Liver (tissue), 9 donors: ENCODE results near the gene BACH2. TPM values are rescaled to one million over a fixed set of nuclear protein-coding genes. Genes with fewer than 3 reads are reported as not detected.

Experiments used
- DNase-seq: peaks from one replicate; pipeline ENCODE4 v3.0.0-alpha.2; 2017; ENCODE audit warnings: low spot score
- H3K27ac ChIP-seq, 2 donors: one replicate each; pipeline ENCODE4 v1.7.0; 2013; ENCODE audit warnings: inconsistent platforms in 2 of 2, low read length in 2 of 2, control low read depth in 1 of 2, low read depth in 1 of 2, mild to moderate bottlenecking in 1 of 2
- H3K27me3 ChIP-seq, 4 donors: one replicate each; pipeline versions ENCODE4 v1.6.1 to v1.7.0; 2013; ENCODE audit warnings: low read length in 3 of 4, inconsistent platforms in 1 of 4, mild to moderate bottlenecking in 1 of 4, moderate library complexity in 1 of 4; ENCODE audit not compliant: control insufficient read depth in 4 of 4, insufficient read depth in 4 of 4
- H3K36me3 ChIP-seq, 4 donors: one replicate each; pipeline versions ENCODE4 v1.6.1 to v1.7.0; 2013; ENCODE audit warnings: low read length in 3 of 4, mild to moderate bottlenecking in 3 of 4, low read depth in 1 of 4, moderate library complexity in 1 of 4; ENCODE audit not compliant: control insufficient read depth in 4 of 4, insufficient read depth in 3 of 4
- H3K4me1 ChIP-seq, 4 donors: one replicate each; pipeline versions ENCODE4 v1.6.1 to v1.7.0; 2013; ENCODE audit warnings: low read length in 3 of 4, mild to moderate bottlenecking in 3 of 4, moderate library complexity in 1 of 4; ENCODE audit not compliant: control insufficient read depth in 4 of 4, insufficient read depth in 4 of 4
- H3K4me3 ChIP-seq, 3 donors: one replicate each; pipeline versions ENCODE4 v1.6.1 to v1.7.0; 2013; ENCODE audit warnings: low read length in 3 of 3, control low read depth in 1 of 3, low read depth in 1 of 3, mild to moderate bottlenecking in 1 of 3
- H3K9ac ChIP-seq, 2 donors: one replicate each; pipeline ENCODE4 v1.7.0; 2013; ENCODE audit warnings: low read length in 2 of 2, mild to moderate bottlenecking in 2 of 2, moderate library complexity in 2 of 2, control low read depth in 1 of 2, low read depth in 1 of 2
- H3K9me3 ChIP-seq, 4 donors: one replicate each; pipeline versions ENCODE4 v1.6.1 to v1.7.0; 2013; ENCODE audit warnings: low read length in 3 of 4; ENCODE audit not compliant: control insufficient read depth in 4 of 4
- ATF3 ChIP-seq: IDR thresholded peaks from 2 replicates; pipeline ENCODE4 v1.6.1; 2016; ENCODE audit warnings: antibody characterized with exemption
- CTCF ChIP-seq: fragments of 150-350 bp; IDR thresholded peaks from 2 replicates; pipeline ENCODE4 v1.5.1; 2017; ENCODE audit warnings: improper control_type of control experiment, low read depth, low read length; ENCODE audit not compliant: missing input control
- FOXA1 ChIP-seq: IDR thresholded peaks from 2 replicates; pipeline ENCODE4 v1.6.1; 2016; ENCODE audit warnings: antibody characterized with exemption
- FOXA2 ChIP-seq: IDR thresholded peaks from 2 replicates; pipeline ENCODE4 v1.6.1; 2016; ENCODE audit warnings: antibody characterized with exemption
- HNF4A ChIP-seq, 2 donors: conservative IDR thresholded peaks; 2 replicates each; pipeline ENCODE4 v1.6.1; 2016; ENCODE audit warnings: antibody characterized with exemption in 2 of 2, mild to moderate bottlenecking in 2 of 2
- JUND ChIP-seq, 2 donors: IDR thresholded peaks; 2 replicates each; pipeline ENCODE4 v1.6.1; 2016; ENCODE audit warnings: antibody characterized with exemption in 2 of 2
- MAX ChIP-seq: IDR thresholded peaks from 2 replicates; pipeline ENCODE4 v1.6.1; 2016; ENCODE audit warnings: antibody characterized with exemption
- NR2F2 ChIP-seq: IDR thresholded peaks from 2 replicates; pipeline ENCODE4 v1.6.1; 2016; ENCODE audit warnings: antibody characterized with exemption
- RAD21 ChIP-seq, 2 donors: IDR thresholded peaks; 2 replicates each; pipeline ENCODE4 v1.6.1; 2016; ENCODE audit warnings: antibody characterized with exemption in 2 of 2, mild to moderate bottlenecking in 2 of 2
- REST ChIP-seq: IDR thresholded peaks from 2 replicates; pipeline ENCODE4 v1.6.1; 2016; ENCODE audit warnings: antibody characterized with exemption, mild to moderate bottlenecking
- RXRA ChIP-seq, 2 donors: IDR thresholded peaks; 2 replicates each; pipeline ENCODE4 v1.6.1; 2017 to 2018; ENCODE audit warnings: antibody characterized with exemption in 2 of 2, mild to moderate bottlenecking in 1 of 2
- SP1 ChIP-seq: IDR thresholded peaks from 2 replicates; pipeline ENCODE4 v1.6.1; 2018; ENCODE audit warnings: antibody characterized with exemption, mild to moderate bottlenecking
- TAF1 ChIP-seq: conservative IDR thresholded peaks from 2 replicates; pipeline ENCODE4 v1.6.1; 2016; ENCODE audit warnings: antibody characterized with exemption, mild to moderate bottlenecking
- YY1 ChIP-seq: IDR thresholded peaks from 2 replicates; pipeline ENCODE4 v1.6.1; 2016; ENCODE audit warnings: antibody characterized with exemption, mild to moderate bottlenecking
- WGBS: extraction: QIAGEN DNeasy Blood & Tissue Kit; methylation state at CpG from one replicate; pipeline ENCODE4 v1.1.7; 2013; 5-methylcytosine and 5-hydroxymethylcytosine counted together
- polyA plus RNA-seq, 2 donors: library from polyadenylated mRNA; stranded (reverse) in 1 of 2; unstranded in 1 of 2; fragments of 200-250 nt in 1 of 2; fragments of >200 nt in 1 of 2; fragmentation: Nextera tagmentation in 1 of 2; extraction: Ambion mirVana in 1 of 2; gene quantifications; one replicate each; pipeline versions ENCODE4 v1.2.1 to v1.2.3, GENCODE V29; 2013 to 2015
- total RNA-seq, 2 donors: library from RNA; depleted of rRNA; stranded (reverse); fragments of >200 nt; gene quantifications; one replicate each; pipeline ENCODE4 v1.2.3, GENCODE V29; 2014
- donor health status: healthy.
- donor health status: healthy.
- donor health status: healthy.
- donor health status: healthy.
- donor health status: healthy.

Gene BACH2
- total and polyA plus RNA-seq, 4 donors: 1.9 to 3.7 (median 1.9) TPM

- TF ChIP-seq RAD21 (IDR thresholded peaks at IDR 0.05): no peak
- TF ChIP-seq RXRA (IDR thresholded peaks at IDR 0.05): no peak
- TF ChIP-seq REST: no peak
- no peak for TF ChIP-seq FOXA2
- TF ChIP-seq SP1: no peak
- TF ChIP-seq CTCF: no peak
- TF ChIP-seq JUND (IDR thresholded peaks at IDR 0.05): no peak
- no peak for TF ChIP-seq TAF1
- no peak for TF ChIP-seq YY1
- no peak for TF ChIP-seq ATF3
- Histone ChIP-seq H3K4me3 (no peak overlapping the region), H3K27me3 (no peaks in the 10 kb centered on the region), H3K4me1 (peaks cover 0 to 3% (median 0%) of the 10 kb centered on the region in 4 donors), H3K9me3 (no peaks in the 10 kb centered on the region), H3K36me3 (no peaks in the 10 kb centered on the region), H3K9ac (no peak overlapping the region), H3K27ac (no peak overlapping the region)
- WGBS: 82% methylated on average over 8 of the region's 8 CpGs
- DNase-seq: no peak
These were observed 318.6 kb downstream of the BACH2 start for GRCh38 chr6:89977808-89978748.

GRCh38 chr6:89976694-89977020 is 320.0 kb downstream of the BACH2 start:
- Histone ChIP-seq H3K4me3 (no peak overlapping the region), H3K27me3 (no peaks in the 10 kb centered on the region), H3K9ac (no peak overlapping the region), H3K4me1 (peaks cover 0 to 3% (median 0%) of the 10 kb centered on the region in 4 donors), H3K27ac (no peak overlapping the region), H3K9me3 (no peaks in the 10 kb centered on the region), H3K36me3 (no peaks in the 10 kb centered on the region)
- DNase-seq: no peak
- 88% methylated on average over 3 of the region's 3 CpGs for WGBS
- TF ChIP-seq ATF3: no peak
- TF ChIP-seq MAX: no peak
- TF ChIP-seq YY1: no peak
- no peak for TF ChIP-seq TAF1
- TF ChIP-seq SP1: no peak
- TF ChIP-seq RAD21 (IDR thresholded peaks at IDR 0.05): no peak
- TF ChIP-seq JUND (IDR thresholded peaks at IDR 0.05): no peak
- no peak for TF ChIP-seq FOXA1
- TF ChIP-seq HNF4A (conservative IDR thresholded peaks at IDR 0.05): no peak
- TF ChIP-seq NR2F2: no peak
- no peak for TF ChIP-seq CTCF
- no peak for TF ChIP-seq REST
